BLaER1 treated with 17β-estradiol and CSF1 and Interleukin-3, amounts not matched to agents 10 nM and 100 nM (cell line): ENCODE data around the gene PITPNM3.

Source experiments
- H3K27ac ChIP-seq, 11 experiments: shearing (Covaris generic); formaldehyde crosslinking; 2 replicates each; pipeline ENCODE4 v1.8.1; 2022
- H3K27me3 ChIP-seq, 11 experiments: shearing (Covaris generic); formaldehyde crosslinking; 2 replicates each; pipeline ENCODE4 v1.8.1; 2022
- H3K36me3 ChIP-seq, 11 experiments: shearing (Covaris generic); formaldehyde crosslinking; 2 replicates each; pipeline ENCODE4 v1.8.1; 2022
- H3K4me1 ChIP-seq, 10 experiments: shearing (Covaris generic); formaldehyde crosslinking; 2 replicates each; pipeline ENCODE4 v1.8.1; 2022
- H3K4me2 ChIP-seq, 11 experiments: shearing (Covaris generic); formaldehyde crosslinking; 2 replicates each; pipeline ENCODE4 v1.8.1; 2022
- H3K4me3 ChIP-seq, 10 experiments: shearing (Covaris generic); formaldehyde crosslinking; 2 replicates each; pipeline ENCODE4 v1.8.1; 2022
- H3K9ac ChIP-seq, 11 experiments: shearing (Covaris generic); formaldehyde crosslinking; 2 replicates each; pipeline ENCODE4 v1.8.1; 2022
- H3K9me3 ChIP-seq, 11 experiments: shearing (Covaris generic); formaldehyde crosslinking; replicated peaks in 1 of 11; 2 replicates each; pipeline ENCODE4 v1.8.1; 2022
- H4K20me1 ChIP-seq, 11 experiments: shearing (Covaris generic); formaldehyde crosslinking; 2 replicates each; pipeline ENCODE4 v1.8.1; 2022
- Cebpa-rat ChIP-seq, 11 experiments: shearing (Covaris generic); IDR thresholded peaks; 2 replicates each; pipeline ENCODE4 v1.8.1; 2022

Gene PITPNM3

GRCh38 chr17:6559753-6560215 lies 3.4 kb upstream of the PITPNM3 start:
- Histone ChIP-seq H3K36me3 (no peaks in the 10 kb centered on the region), H3K4me3 (no peak overlapping the region), H3K27ac (no peak overlapping the region), H3K27me3 (peaks cover 56 to 61% (median 57%) of the 10 kb centered on the region in 11 experiments), H3K4me2 (no peak overlapping the region), H4K20me1 (peaks cover 0 to 42% (median 23%) of the 10 kb centered on the region in 11 experiments; a peak in 17 of 22 replicates), H3K9me3 (no peaks in the 10 kb centered on the region), H3K4me1 (peaks cover 12 to 15% (median 14%) of the 10 kb centered on the region in 10 experiments; a peak in 19 of 20 replicates), H3K9ac (no peak overlapping the region)
- no peak for TF ChIP-seq Cebpa-rat (IDR thresholded peaks at IDR 0.05)

DNA sequence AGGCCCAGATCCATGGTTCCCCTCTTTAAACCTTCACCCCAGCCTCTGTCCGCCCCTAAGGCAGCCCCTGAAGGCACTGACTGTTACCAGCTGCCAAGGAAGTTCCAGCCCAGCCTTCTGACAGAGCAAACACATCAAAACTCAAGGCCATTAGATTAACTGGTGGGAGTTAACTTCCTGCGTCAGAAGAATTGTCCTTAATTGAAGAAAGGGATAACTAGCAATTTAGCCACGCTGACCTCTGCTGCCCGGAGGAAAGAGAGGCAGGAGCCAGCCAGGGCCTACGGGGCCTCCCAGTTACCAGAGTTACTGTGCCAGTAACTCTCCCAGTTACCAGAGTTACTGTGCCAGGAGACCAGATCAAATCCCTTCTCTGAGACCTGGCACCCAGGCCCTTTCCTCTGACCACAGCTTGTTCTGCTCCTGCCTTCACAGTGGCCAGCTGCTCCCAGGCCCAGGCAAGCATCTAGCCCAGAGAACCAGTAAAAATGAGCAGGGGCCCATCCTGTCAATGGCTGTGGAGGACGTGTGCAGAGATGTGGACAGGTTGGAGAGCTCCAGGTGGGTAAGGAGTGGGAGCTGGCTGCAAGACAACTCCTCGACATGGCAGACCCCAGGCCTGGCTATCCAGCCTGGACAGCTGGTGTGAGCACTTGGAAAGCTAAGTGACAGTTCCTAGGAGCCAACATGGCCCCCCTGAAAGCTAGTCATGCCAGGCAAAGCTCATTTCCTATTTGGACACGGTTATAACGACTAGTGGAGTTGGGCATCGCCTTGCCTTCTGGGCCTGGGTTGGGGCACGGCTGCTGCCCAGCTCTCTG lies 2.8 kb upstream of the PITPNM3 start:
- H3K9ac ChIP-seq = no peak overlapping the region
- H3K4me1 ChIP-seq = peaks cover 12 to 15% (median 14%) of the 10 kb centered on the region in 10 experiments; a peak in 19 of 20 replicates
- H3K9me3 ChIP-seq = no peaks in the 10 kb centered on the region
- H3K27ac ChIP-seq = no peak overlapping the region
- peaks cover 62 to 67% (median 64%) of the 10 kb centered on the region in 11 experiments for H3K27me3 ChIP-seq
- H3K36me3 ChIP-seq = no peaks in the 10 kb centered on the region
- TF ChIP-seq Cebpa-rat (IDR thresholded peaks at IDR 0.05) = no peak
- no peak overlapping the region for H3K4me3 ChIP-seq
- no peak overlapping the region for H3K4me2 ChIP-seq
- H4K20me1 ChIP-seq = peaks cover 0 to 48% (median 28%) of the 10 kb centered on the region in 11 experiments; a peak in 17 of 22 replicates

DNA sequence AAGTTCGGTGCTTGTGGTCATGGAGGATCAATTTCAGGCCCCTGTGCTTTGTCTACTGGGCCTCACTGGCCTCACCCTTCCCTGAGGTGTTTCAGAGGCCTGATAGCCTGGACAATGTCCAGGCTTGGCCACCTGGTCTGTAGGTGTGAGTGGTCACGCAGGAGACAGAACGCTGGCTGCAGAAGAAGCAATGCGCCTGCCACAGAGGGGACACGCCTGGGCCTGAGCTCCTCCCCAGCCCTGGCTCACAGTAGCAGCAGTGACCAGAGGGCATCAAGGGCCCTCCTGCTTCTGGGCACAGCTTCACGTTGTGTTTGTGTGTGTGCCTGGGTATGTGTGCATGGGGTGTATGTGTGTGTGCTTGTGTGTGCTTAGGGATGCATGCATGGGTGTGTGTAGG lies 1.9 kb upstream of the PITPNM3 start:
- Histone ChIP-seq H3K27ac (no peak overlapping the region), H4K20me1 (peaks cover 0 to 57% (median 28%) of the 10 kb centered on the region in 11 experiments; a peak in 17 of 22 replicates), H3K9me3 (no peaks in the 10 kb centered on the region), H3K9ac (no peak overlapping the region), H3K4me3 (no peak overlapping the region), H3K36me3 (no peaks in the 10 kb centered on the region), H3K4me2 (no peak overlapping the region), H3K27me3 (peaks cover 71 to 76% (median 72%) of the 10 kb centered on the region in 11 experiments), H3K4me1 (peaks cover 12 to 15% (median 14%) of the 10 kb centered on the region in 10 experiments; a peak in 19 of 20 replicates)
- no peak for TF ChIP-seq Cebpa-rat (IDR thresholded peaks at IDR 0.05)

DNA sequence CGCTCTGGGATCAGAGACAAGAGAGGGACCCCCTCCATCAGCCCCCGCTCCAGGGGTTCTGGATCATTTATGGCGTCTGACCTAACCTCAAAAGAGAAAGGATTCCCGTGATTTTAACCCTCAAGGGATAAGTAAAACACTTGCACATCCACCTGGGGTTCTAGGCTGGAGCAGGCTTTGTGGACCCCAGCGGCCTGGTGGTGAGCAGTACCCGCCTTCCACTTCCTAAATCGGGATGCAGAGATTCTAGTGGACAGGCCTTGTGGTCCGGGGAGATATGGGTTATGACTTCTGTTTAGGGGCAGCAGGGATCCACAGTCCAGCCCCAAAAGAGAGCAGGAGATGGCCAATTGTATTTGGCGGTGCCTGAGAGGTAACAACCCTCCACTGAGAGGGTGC lies 684 bp upstream of the PITPNM3 start:
- Histone ChIP-seq H3K4me1 (peaks cover 12 to 18% (median 15%) of the 10 kb centered on the region in 10 experiments; a peak in 19 of 20 replicates), H3K27me3 (peaks cover 77 to 88% (median 85%) of the 10 kb centered on the region in 11 experiments)
- TF ChIP-seq Cebpa-rat (IDR thresholded peaks at IDR 0.05) = no peak

DNA sequence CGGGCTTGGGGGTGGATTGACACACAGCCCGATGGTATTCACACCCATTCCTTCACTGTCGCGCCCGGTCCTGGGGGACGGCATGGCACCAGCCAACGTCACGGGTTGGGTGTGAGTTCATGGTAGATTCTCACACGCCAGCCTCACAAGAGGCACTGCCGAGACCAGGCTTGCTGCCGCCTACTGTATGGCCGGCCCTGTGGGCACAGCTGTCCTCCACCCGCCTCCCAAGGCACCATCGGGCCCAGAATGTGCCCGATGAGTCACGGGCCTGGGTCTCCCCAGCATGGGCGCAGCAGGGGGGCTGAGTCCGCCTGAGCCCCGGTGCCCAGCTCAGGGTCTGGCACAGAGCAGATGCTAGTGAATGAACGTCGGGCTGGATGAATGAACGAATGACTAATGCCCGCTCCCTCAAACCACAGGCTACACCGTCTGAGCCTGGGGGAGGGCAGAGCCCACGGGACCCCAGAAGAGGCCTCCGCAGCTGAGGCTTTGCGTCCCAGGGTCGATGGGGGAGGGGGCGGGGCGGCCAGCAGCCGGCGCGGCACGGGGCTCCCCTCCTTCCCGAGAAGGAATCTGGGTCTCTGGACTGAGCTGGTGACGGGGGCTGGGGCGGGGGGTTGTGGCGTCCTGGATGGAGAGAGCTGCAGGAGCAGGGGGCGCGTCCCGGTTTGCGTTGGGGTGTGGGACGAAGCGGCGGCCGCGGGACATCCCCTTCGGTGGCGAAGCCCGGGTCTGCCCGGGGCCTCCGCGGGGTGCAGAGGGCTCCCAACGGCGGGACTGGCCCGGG lies 829 bp downstream of the PITPNM3 start:
- no peaks in the 10 kb centered on the region for H3K9me3 ChIP-seq
- H3K9ac ChIP-seq = peak overlapping the region in 8 of 11 experiments; percentile 25 to 61 (median 38); a peak in 10 of 22 replicates
- no peak for TF ChIP-seq Cebpa-rat (IDR thresholded peaks at IDR 0.05)
- no peak overlapping the region for H3K27ac ChIP-seq
- peaks cover 77 to 92% (median 88%) of the 10 kb centered on the region in 11 experiments for H3K27me3 ChIP-seq
- peak overlapping the region; percentile 43 to 69 (median 56) for H3K4me3 ChIP-seq
- peaks cover 0 to 59% (median 28%) of the 10 kb centered on the region in 11 experiments; a peak in 17 of 22 replicates for H4K20me1 ChIP-seq
- peaks cover 12 to 22% (median 15%) of the 10 kb centered on the region in 10 experiments; a peak in 19 of 20 replicates for H3K4me1 ChIP-seq
- no peaks in the 10 kb centered on the region for H3K36me3 ChIP-seq
- H3K4me2 ChIP-seq = peak overlapping the region; percentile 87 to 95 (median 91)

More for the DNA sequence above, 684 bp upstream of the PITPNM3 start:
- H3K9ac ChIP-seq = no peak overlapping the region
- no peaks in the 10 kb centered on the region for H3K9me3 ChIP-seq
- H3K36me3 ChIP-seq = no peaks in the 10 kb centered on the region
- H4K20me1 ChIP-seq = peaks cover 0 to 59% (median 28%) of the 10 kb centered on the region in 11 experiments; a peak in 17 of 22 replicates
- peak overlapping the region in 2 of 11 experiments; percentile 23 to 87; a peak in 2 of 22 replicates for H3K4me2 ChIP-seq
- H3K27ac ChIP-seq = no peak overlapping the region
- peak overlapping the region in 2 of 10 experiments; percentile 60 to 69; a peak in 2 of 20 replicates for H3K4me3 ChIP-seq

DNA sequence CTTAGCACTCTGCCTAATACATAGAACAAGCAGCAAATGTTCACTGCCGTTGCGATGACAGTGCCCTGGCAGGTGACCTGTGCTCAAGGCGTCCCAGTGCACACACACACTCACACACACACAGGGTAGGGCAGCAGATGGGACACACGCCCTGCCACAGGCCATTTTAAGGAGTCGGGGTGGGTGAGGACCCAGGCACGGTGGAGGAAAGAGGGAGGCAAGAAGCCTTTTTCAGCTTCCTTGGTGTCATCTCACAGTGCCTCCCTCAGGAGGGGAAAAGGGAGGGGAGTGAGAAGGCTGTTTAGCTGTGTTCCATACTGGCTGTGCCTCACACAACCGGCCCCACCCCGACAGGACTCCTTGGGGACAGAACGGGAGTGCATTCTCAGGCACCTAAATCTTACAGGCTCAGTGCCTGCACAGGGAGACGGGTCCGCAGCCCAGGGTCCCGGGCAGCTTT lies 1.5 kb downstream of the PITPNM3 start:
- peak overlapping the region; percentile 87 to 95 (median 91); a peak in 20 of 22 replicates for H3K4me2 ChIP-seq

DNA sequence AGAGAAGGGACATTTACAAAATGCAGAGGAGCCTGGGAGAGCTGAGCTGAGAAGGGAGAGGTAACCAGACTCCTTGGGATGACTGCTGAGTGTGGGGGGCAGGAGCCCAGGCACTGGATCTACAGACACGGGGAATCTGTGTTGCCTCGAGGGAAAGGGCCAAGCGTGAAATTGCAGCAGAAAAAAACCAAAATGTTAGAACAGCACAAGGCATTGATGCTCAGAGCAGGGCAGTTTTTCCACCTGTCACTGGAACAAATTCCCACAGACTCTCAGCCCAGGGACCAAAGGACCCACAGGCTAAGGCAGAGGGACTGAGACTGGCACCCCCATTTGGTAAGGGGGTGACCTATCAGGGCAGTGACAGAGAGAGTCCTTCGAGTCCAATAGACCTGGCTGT lies 2.0 kb downstream of the PITPNM3 start:
- no peak overlapping the region for H3K4me3 ChIP-seq
- no peaks in the 10 kb centered on the region for H3K9me3 ChIP-seq
- peaks cover 14 to 27% (median 21%) of the 10 kb centered on the region in 10 experiments for H3K4me1 ChIP-seq
- H4K20me1 ChIP-seq = peaks cover 0 to 59% (median 28%) of the 10 kb centered on the region in 11 experiments; a peak in 17 of 22 replicates
- H3K9ac ChIP-seq = no peak overlapping the region
- TF ChIP-seq Cebpa-rat (IDR thresholded peaks at IDR 0.05) = no peak
- H3K4me2 ChIP-seq = no peak overlapping the region
- no peaks in the 10 kb centered on the region for H3K36me3 ChIP-seq
- no peak overlapping the region for H3K27ac ChIP-seq
- peaks cover 66 to 80% (median 77%) of the 10 kb centered on the region in 11 experiments for H3K27me3 ChIP-seq

More for the DNA sequence above, 1.5 kb downstream of the PITPNM3 start:
- H3K9me3 ChIP-seq = no peaks in the 10 kb centered on the region
- no peak overlapping the region for H3K27ac ChIP-seq
- H3K27me3 ChIP-seq = peaks cover 71 to 85% (median 82%) of the 10 kb centered on the region in 11 experiments
- H3K4me3 ChIP-seq = peak overlapping the region in 5 of 10 experiments; percentile 47 to 69 (median 57); a peak in 7 of 20 replicates
- peaks cover 13 to 22% (median 16%) of the 10 kb centered on the region in 10 experiments; a peak in 19 of 20 replicates for H3K4me1 ChIP-seq
- no peak for TF ChIP-seq Cebpa-rat (IDR thresholded peaks at IDR 0.05)
- no peaks in the 10 kb centered on the region for H3K36me3 ChIP-seq
- peak overlapping the region in 1 of 11 experiments; percentile 25; a peak in 3 of 22 replicates for H3K9ac ChIP-seq
- H4K20me1 ChIP-seq = peaks cover 0 to 59% (median 28%) of the 10 kb centered on the region in 11 experiments; a peak in 17 of 22 replicates

DNA sequence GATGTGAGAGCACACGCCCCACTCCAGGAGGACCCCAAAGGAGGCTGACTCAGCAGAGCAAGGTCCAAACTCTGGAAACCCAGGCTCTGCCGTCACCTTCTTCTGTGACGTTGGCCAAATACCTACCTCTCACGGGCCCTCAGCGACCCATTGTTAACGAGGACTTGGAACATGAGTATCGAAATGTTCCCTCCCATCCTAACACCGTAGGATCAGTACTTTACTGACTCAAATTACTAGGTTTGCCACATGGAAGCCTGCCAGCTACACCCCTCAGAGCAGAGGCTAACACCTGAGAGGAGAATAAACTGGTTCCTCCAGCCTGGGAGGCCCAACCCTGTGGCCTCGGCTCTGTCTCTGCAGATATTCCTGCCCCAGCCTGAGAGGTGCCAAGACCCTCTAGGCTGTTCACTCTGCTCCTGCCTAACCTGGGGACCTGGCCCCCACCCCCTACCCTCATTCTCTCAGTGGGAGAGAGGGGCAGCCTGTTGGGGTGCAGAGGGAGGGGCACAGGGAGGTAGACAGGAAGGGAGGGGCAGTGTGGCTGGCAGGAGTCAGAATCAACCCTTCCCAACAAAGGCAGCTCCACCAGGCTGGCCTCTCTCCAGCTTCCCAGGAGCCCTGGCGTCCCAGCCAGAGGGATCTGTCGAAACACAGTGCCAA lies 4.4 kb downstream of the PITPNM3 start:
- H3K27ac ChIP-seq = no peak overlapping the region
- H3K27me3 ChIP-seq = peaks cover 42 to 56% (median 53%) of the 10 kb centered on the region in 11 experiments
- peak overlapping the region in 2 of 11 experiments; percentile 14 to 18; a peak in 1 of 22 replicates for H3K4me2 ChIP-seq
- no peak for TF ChIP-seq Cebpa-rat (IDR thresholded peaks at IDR 0.05)
- H3K4me1 ChIP-seq = peaks cover 37 to 50% (median 43%) of the 10 kb centered on the region in 10 experiments
- no peaks in the 10 kb centered on the region for H3K36me3 ChIP-seq
- no peak overlapping the region for H3K9ac ChIP-seq
- no peaks in the 10 kb centered on the region for H3K9me3 ChIP-seq
- H3K4me3 ChIP-seq = no peak overlapping the region
- peaks cover 0 to 52% (median 24%) of the 10 kb centered on the region in 11 experiments; a peak in 17 of 22 replicates for H4K20me1 ChIP-seq
